WTC11 (cell line): ENCODE results near the gene SLC17A9. TPM values are rescaled to one million over a fixed set of nuclear protein-coding genes. Genes with fewer than 3 reads are reported as not detected.

ENCODE experiments used
- ATAC-seq: fragments of 200-7000 bp; cut with Tn5 transposase; 2 replicates; pipeline ENCODE4 v1.10.0; 2021; ENCODE audit warnings: mild to moderate bottlenecking, moderate library complexity
- CTCF ChIA-PET: fragments of 300-600 bp; sonication (Branson Sonifier 250); formaldehyde crosslinking; loops from one replicate; lab custom pipeline; 2021; ENCODE audit warnings: antibody characterized with exemption; lab: Charles Lee
- POLR2A ChIA-PET: fragments of 350-600 bp; sonication (Branson Sonifier 250); formaldehyde crosslinking; loops from one replicate; lab custom pipeline; 2021; ENCODE audit warnings: antibody characterized with exemption; lab: Charles Lee
- DNase-seq: peaks from one replicate; pipeline ENCODE4 v3.0.0; 2021; ENCODE audit warnings: low spot score
- H3K27ac Mint-ChIP-seq: 2 replicates; pipeline ENCODE4 v1.8.0; 2021; ENCODE audit warnings: mixed read lengths
- H3K27me3 Mint-ChIP-seq: 2 replicates; pipeline ENCODE4 v1.8.0; 2021; ENCODE audit warnings: low read depth, mild to moderate bottlenecking, moderate library complexity, mixed read lengths
- H3K36me3 Mint-ChIP-seq: 2 replicates; pipeline ENCODE4 v1.8.0; 2021; ENCODE audit warnings: mixed read lengths
- H3K4me1 Mint-ChIP-seq: 2 replicates; pipeline ENCODE4 v1.8.0; 2022; ENCODE audit warnings: mixed read lengths
- H3K4me3 Mint-ChIP-seq: 2 replicates; pipeline ENCODE4 v1.8.0; 2021; ENCODE audit warnings: mild to moderate bottlenecking, moderate library complexity, mixed read lengths
- H3K9me3 Mint-ChIP-seq: 2 replicates; pipeline ENCODE4 v1.8.0; 2021; ENCODE audit warnings: mixed read lengths
- CREB1 ChIP-seq: sonication (generic); formaldehyde crosslinking; IDR thresholded peaks from 2 replicates; pipeline ENCODE4 v1.8.0; 2023; ENCODE audit warnings: mild to moderate bottlenecking, missing genetic modification reagents
- ESRRA ChIP-seq: sonication (generic); formaldehyde crosslinking; IDR thresholded peaks from 2 replicates; pipeline ENCODE4 v1.8.1; 2022; ENCODE audit warnings: mild to moderate bottlenecking, missing genetic modification reagents, borderline replicate concordance
- GABPB1 ChIP-seq: sonication (generic); formaldehyde crosslinking; IDR thresholded peaks from 2 replicates; pipeline ENCODE4 v1.8.1; 2023; ENCODE audit warnings: mild to moderate bottlenecking, missing genetic modification reagents
- JAZF1 ChIP-seq: fragments of 250-450 bp; sonication (Bioruptor Pico); IDR thresholded peaks from 2 replicates; pipeline ENCODE4 v1.9.0; 2021; ENCODE audit warnings: moderate library complexity, mild to moderate bottlenecking, inconsistent platforms
- MYBL2 ChIP-seq: sonication (generic); formaldehyde crosslinking; IDR thresholded peaks from 2 replicates; pipeline ENCODE4 v1.8.1; 2023; ENCODE audit warnings: mild to moderate bottlenecking, moderate library complexity, missing genetic modification reagents
- ZNF423 ChIP-seq: fragments of 250-450 bp; sonication (Bioruptor Pico); IDR thresholded peaks from 2 replicates; pipeline ENCODE4 v2.1.2; 2022; ENCODE audit warnings: mild to moderate bottlenecking, moderate library complexity
- total RNA-seq: library from RNA; stranded (reverse); gene quantifications from 3 replicates; pipeline ENCODE4 v1.2.3, GENCODE V29; 2021
- TF ChIP-seq, protein P1 (sequence below): sonication (generic); formaldehyde crosslinking; IDR thresholded peaks from 2 replicates; pipeline ENCODE4 v1.8.0; 2022; ENCODE audit warnings: missing genetic modification reagents
- TF ChIP-seq, protein P2 (sequence below): fragments of 200-600 bp; IDR thresholded peaks from 2 replicates; pipeline ENCODE4 v1.8.0; 2022; ENCODE audit warnings: antibody characterized with exemption
- TF ChIP-seq, protein P3 (sequence below): sonication (generic); formaldehyde crosslinking; IDR thresholded peaks from 2 replicates; pipeline ENCODE4 v1.8.1; 2023; ENCODE audit warnings: mild to moderate bottlenecking, missing genetic modification reagents, moderate library complexity
- TF ChIP-seq, protein P4 (sequence below): sonication (generic); formaldehyde crosslinking; conservative IDR thresholded peaks from 2 replicates; pipeline ENCODE4 v1.8.1; 2023; ENCODE audit warnings: mild to moderate bottlenecking, low read depth, missing genetic modification reagents, moderate library complexity

Gene SLC17A9
- total RNA-seq, 1 experiment from 2014 or later = 41.7 TPM

DNA sequence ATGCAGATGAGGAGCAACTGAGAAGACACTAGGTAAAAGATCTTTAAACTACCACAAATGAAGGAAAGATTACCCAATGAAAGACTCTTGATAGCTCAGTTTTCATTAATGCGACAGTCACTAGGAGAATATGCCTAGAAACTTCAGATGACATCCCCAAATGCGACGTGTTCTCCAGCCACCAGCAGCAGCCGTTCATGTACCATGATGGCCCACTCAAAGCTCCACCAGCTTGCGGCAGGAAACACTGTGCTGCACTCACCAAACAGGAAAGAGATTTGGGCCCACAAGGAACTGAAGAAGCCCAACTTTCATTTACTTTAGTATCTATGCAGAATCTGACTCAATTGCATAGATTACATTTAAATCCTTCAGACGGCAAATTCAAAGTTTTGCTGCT is 33.7 kb upstream of the SLC17A9 start (continued):
- TF ChIP-seq ESRRA = no peak

DNA sequence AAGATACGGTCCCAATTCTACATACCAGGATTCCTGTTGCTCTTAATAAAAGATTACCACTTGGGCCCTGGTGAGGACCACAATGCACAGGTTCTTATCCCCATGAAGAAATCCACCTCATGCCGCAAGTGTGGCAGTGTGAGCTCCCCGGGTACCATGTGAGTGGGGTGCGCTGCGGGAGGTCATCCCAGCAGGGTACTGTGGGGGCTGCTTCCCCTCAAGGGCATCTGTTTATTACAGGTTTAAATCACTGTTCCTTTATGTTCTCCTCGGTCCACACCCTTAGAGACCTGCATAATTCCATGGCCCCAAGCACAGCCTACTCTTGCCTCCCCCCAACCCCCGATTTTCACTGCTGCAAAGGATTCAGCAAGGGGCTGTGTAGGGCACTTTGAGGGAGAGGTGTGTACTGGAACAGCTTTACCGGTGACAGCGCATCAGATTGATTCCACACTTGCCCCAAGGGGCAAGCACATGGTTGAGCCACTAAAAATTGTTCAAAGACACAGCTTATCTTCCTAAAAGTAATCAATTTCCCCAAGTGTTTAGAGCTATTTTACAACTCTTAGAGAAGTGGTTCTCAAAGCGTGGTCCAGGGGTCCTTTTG is 32.4 kb upstream of the SLC17A9 start:
- no peak for ATAC-seq
- Mint-ChIP-seq H3K36me3 (no peaks in the 10 kb centered on the region), H3K9me3 (no peaks in the 10 kb centered on the region), H3K27me3 (no peaks in the 10 kb centered on the region), H3K4me1 (peaks cover 88% of the 10 kb centered on the region), H3K4me3 (peak overlapping the region; percentile 18), H3K27ac (peak overlapping the region; percentile 97)
- TF ChIP-seq CREB1 (no peak), ZNF423 (CRISPR knock-in tag) (0 out of 2 replicates have a peak, but pooled peaks have one; percentile 4), MYBL2 (CRISPR knock-in tag) (no peak)
- TF ChIP-seq, protein P1, sequence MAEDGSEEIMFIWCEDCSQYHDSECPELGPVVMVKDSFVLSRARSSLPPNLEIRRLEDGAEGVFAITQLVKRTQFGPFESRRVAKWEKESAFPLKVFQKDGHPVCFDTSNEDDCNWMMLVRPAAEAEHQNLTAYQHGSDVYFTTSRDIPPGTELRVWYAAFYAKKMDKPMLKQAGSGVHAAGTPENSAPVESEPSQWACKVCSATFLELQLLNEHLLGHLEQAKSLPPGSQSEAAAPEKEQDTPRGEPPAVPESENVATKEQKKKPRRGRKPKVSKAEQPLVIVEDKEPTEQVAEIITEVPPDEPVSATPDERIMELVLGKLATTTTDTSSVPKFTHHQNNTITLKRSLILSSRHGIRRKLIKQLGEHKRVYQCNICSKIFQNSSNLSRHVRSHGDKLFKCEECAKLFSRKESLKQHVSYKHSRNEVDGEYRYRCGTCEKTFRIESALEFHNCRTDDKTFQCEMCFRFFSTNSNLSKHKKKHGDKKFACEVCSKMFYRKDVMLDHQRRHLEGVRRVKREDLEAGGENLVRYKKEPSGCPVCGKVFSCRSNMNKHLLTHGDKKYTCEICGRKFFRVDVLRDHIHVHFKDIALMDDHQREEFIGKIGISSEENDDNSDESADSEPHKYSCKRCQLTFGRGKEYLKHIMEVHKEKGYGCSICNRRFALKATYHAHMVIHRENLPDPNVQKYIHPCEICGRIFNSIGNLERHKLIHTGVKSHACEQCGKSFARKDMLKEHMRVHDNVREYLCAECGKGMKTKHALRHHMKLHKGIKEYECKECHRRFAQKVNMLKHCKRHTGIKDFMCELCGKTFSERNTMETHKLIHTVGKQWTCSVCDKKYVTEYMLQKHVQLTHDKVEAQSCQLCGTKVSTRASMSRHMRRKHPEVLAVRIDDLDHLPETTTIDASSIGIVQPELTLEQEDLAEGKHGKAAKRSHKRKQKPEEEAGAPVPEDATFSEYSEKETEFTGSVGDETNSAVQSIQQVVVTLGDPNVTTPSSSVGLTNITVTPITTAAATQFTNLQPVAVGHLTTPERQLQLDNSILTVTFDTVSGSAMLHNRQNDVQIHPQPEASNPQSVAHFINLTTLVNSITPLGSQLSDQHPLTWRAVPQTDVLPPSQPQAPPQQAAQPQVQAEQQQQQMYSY (CRISPR knock-in tag) = no peak
- peak; percentile 8 for DNase-seq
- CTCF ChIA-PET = interaction anchor here (0.7 to 2.5 kb wide), 8 partner anchors 12 to 97 kb away, joined by 3 to 10 read pairs (median 3); no protein-coding TSS in a partner anchor
- POLR2A ChIA-PET = interaction anchor here (0.6 to 0.7 kb wide), 3 partner anchors 8 to 70 kb away, joined by 3 read pairs; no protein-coding TSS in a partner anchor

DNA sequence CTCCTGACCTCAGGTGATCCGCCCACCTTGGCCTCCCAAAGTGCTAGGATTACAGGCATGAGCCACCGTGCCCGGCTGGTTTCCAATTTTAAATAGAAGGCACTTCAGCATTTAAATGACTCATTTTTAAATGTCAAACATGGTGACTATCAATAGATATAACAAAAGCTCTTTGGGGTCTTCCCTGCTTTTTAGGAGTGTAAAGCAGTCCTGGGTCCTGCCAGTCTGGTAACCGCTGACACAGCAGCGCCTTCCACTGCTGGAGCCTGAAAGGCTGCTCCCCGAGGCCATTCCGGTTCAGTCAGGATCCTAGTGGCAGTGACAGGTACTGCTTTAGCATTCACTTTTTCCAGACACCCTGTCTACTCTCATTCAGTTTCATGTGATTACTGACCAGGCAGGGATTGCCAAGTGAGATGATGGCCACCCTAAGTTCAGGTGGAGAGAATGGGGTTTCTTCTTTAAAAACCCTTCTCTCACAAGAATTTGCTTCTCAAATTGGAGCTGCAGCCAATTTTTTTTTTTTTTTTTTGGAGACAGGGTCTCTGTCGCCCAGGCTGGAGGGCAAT is 31.3 kb upstream of the SLC17A9 start:
- no peaks in the 10 kb centered on the region for H3K9me3 Mint-ChIP-seq
- DNase-seq (peak; percentile 72), ATAC-seq (peak; percentile 77)
- ChIA-PET POLR2A (interaction anchor here (0.6 to 1.0 kb wide), 2 partner anchors 17 to 71 kb away, joined by 3 read pairs; partner anchors contain the start of gene GID8), CTCF (interaction anchor here (1.0 to 2.5 kb wide), 7 partner anchors 12 to 51 kb away, joined by 3 to 10 read pairs (median 4); no protein-coding TSS in a partner anchor)
- no peaks in the 10 kb centered on the region for H3K36me3 Mint-ChIP-seq
- peaks cover 80% of the 10 kb centered on the region for H3K4me1 Mint-ChIP-seq
- H3K27me3 Mint-ChIP-seq = no peaks in the 10 kb centered on the region; the same call in 1 of the 2 replicates
- H3K4me3 Mint-ChIP-seq = peak overlapping the region; percentile 45
- peak overlapping the region; percentile 97 for H3K27ac Mint-ChIP-seq
- TF ChIP-seq GABPB1 (CRISPR knock-in tag) = 0 out of 2 replicates have a peak, but pooled peaks have one; percentile 25
- no peak for TF ChIP-seq CREB1
- TF ChIP-seq ZNF423 (CRISPR knock-in tag) = no peak
- no peak for TF ChIP-seq JAZF1
- TF ChIP-seq, protein P2, sequence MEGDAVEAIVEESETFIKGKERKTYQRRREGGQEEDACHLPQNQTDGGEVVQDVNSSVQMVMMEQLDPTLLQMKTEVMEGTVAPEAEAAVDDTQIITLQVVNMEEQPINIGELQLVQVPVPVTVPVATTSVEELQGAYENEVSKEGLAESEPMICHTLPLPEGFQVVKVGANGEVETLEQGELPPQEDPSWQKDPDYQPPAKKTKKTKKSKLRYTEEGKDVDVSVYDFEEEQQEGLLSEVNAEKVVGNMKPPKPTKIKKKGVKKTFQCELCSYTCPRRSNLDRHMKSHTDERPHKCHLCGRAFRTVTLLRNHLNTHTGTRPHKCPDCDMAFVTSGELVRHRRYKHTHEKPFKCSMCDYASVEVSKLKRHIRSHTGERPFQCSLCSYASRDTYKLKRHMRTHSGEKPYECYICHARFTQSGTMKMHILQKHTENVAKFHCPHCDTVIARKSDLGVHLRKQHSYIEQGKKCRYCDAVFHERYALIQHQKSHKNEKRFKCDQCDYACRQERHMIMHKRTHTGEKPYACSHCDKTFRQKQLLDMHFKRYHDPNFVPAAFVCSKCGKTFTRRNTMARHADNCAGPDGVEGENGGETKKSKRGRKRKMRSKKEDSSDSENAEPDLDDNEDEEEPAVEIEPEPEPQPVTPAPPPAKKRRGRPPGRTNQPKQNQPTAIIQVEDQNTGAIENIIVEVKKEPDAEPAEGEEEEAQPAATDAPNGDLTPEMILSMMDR = peak; percentile 52
- TF ChIP-seq, protein P3, sequence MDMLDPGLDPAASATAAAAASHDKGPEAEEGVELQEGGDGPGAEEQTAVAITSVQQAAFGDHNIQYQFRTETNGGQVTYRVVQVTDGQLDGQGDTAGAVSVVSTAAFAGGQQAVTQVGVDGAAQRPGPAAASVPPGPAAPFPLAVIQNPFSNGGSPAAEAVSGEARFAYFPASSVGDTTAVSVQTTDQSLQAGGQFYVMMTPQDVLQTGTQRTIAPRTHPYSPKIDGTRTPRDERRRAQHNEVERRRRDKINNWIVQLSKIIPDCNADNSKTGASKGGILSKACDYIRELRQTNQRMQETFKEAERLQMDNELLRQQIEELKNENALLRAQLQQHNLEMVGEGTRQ (CRISPR knock-in tag) = no peak
- TF ChIP-seq, protein P4, sequence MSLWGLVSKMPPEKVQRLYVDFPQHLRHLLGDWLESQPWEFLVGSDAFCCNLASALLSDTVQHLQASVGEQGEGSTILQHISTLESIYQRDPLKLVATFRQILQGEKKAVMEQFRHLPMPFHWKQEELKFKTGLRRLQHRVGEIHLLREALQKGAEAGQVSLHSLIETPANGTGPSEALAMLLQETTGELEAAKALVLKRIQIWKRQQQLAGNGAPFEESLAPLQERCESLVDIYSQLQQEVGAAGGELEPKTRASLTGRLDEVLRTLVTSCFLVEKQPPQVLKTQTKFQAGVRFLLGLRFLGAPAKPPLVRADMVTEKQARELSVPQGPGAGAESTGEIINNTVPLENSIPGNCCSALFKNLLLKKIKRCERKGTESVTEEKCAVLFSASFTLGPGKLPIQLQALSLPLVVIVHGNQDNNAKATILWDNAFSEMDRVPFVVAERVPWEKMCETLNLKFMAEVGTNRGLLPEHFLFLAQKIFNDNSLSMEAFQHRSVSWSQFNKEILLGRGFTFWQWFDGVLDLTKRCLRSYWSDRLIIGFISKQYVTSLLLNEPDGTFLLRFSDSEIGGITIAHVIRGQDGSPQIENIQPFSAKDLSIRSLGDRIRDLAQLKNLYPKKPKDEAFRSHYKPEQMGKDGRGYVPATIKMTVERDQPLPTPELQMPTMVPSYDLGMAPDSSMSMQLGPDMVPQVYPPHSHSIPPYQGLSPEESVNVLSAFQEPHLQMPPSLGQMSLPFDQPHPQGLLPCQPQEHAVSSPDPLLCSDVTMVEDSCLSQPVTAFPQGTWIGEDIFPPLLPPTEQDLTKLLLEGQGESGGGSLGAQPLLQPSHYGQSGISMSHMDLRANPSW (CRISPR knock-in tag) = no peak
- TF ChIP-seq, all 79 proteins: peak for 2
